HUDEP-2 (cell line): Measurements from ENCODE around the gene SPTB.

Experiments
- DNase-seq, 76 experiments: peaks; one replicate each; lab custom pipeline; 2025; ENCODE audit not compliant: unreplicated experiment in 76 of 76; lab: John Stamatoyannopoulos, UW

Gene SPTB

DNA sequence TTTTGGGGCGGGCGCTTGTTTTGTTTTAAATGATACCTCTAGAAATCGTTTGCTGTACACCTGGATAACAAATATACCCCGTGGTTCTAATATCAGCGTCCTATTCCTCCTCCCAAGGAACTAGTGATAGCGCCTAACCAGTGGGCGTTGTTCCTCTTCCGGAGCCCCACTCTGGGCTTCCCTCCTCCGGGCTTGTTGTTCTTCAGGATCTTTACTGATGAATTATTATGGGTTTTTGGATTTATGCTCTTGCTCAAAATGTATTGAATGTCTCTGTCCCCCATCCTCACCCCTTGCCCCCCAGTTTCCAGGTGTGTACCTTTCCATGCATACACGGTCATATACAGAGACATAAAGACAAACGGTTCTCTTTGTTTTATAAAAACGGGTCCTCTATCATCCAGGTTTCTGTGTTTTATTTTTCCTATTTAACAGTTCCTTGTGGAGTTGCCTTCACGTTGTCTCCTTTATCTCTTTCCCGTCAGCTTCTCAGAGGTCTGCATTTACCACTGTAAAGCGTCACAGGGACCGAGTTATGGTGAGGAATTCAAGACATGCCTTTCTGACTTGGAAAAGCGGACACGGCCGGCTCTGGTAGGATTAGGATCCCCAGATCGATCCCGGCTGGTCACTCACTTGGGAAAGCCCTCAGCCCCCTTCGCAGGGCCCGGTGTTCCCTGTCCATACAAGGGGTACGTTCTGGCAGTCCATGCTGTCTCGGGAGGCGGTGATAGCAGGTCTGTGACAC, 176.1 kb downstream of the SPTB start:
- DNase-seq = no peak

DNA sequence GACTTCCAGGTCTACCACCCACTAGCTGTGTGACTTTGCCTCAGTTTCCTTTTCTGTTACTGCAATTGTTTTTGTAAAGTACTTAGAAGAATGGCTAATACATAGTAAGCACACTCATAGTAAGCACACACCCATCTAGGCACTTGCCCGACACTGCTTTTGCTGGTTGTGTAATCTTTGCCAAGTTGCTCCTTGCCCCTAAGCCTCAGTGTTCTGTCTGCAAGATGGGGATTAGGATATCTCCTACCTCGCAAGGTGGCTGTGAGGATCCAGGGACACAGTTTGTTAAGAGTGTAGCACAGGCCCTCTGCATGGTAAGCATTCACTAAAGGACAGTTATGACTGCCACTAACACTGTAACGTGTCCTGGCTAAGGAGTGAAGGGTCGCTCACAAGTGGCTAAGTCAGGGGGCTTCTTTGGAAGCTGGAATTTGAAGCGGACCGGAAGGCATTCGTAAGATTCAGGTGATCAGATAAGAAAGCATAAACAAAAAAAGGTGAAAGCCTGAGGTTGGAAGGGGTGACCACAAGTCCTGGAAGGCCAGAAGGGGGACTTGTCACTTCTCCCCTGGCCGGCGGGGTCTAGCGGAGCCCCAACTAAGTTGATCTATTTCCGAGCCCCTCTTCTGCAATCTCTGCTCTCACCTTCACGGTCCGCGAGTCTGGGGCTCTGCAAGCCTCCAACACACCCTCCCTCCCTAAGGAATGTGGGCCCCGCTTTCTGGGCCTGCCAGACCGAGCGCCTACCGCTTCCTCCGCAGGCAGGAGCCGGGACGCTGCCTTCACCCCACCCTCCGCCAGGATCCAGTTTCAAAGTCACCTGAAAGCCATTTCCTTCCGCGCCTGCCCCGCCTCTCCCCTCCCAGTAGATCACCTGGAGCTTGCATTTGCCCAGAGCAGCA, 177.0 kb downstream of the SPTB start:
- DNase-seq = no peak

DNA sequence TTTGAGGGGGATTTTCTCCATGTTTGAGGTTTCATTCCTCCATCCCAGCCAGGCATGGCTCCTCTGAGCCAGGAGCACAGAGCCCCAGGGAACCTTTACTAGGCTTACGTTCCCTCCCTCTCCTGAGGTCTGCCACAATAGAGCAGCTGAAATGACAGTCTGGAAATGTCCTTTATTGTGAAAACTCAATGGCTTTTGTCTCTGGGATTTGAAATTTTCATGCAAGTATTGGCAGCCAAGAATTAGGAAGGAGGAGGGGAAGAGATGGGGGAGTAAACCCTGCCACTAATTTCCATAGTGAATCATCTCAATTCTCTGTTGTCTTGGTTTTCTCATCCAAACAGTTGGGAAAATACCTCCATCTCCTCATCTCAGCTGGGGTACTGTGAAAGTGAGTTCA, 178.0 kb downstream of the SPTB start:
- DNase-seq = no peak

DNA sequence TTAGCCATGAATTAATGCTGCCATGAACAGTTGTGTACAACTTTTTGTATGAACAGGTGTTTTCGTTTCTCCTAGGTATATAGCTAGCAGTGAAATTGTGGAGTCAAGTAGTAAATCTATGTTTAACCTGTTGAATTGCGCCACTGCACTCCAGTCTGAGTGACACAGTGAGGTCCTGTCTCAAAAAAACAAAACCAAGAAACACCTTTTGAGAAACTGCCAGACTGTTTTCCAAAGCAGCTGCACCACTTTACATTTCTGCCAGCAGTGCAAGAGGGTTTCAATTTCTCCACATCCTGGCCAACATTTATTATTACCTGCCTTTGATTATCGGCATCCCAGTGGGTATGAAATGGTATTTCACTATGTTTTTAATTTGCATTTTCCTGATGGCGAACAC, 178.8 kb downstream of the SPTB start:
- DNase-seq = no peak

DNA sequence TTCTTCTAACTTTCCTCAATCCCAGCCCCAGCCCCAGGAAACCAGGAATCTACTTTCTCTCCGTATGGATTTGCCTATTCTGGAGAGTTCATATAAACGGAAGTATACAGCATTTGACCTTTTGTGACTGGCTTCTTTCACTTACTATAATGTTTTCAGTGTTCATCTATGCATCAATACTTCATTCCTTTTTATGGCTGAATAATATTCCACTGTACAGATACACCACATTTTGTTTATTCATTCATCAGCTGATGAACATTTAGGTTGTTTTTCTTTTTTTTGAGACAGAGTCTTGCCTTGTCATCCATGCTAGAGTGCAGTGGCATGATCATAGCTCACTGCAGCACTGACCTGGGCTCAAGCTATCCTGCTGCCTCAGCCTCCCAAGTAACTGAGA, 179.4 kb downstream of the SPTB start:
- DNase-seq = no peak

DNA sequence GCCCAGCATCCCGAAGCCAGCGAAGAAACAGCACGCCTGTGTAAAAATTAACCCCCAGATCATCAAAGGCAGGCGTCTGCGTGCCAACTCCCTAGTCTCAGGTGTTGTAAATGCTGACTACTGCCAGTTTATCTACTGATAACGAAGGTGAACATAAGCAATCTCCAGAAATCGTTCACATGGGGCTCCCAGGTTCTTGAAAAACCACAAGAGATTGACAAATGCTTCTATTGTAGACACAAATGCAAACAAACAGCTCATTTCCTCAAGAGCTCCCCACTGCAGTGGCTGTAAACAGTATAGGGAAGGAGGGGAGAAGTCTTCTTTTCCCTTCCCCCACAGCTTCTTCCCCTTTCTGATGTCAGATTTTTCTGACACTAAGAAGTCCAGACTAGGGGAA, 180.8 kb downstream of the SPTB start:
- no peak for DNase-seq

DNA sequence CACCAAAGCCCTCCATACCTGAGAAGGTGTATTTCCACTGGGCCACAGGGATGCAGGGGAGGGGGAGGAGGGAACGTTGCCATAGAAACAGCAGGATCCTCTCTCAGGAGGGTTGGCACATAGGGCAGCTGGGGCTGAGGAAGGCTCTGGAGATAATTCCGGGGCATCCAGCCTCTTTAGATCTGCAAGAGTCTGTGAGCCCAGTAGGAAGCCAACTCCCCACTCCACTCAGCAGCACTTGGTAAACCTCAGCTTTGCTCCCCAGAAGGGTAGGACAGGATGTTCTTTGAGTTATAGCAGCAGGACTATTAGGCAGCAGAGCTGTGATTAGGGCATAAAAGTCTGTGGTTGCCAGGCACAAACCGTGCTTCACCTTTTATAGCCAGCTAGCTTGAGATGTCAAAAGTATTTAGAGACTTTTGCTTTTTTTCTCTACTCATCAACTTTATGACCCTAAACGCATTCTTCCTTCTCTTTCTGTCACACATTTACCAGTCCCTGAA, 183.3 kb downstream of the SPTB start:
- DNase-seq = no peak
